GM12891 (cell line): Measurements from ENCODE around the gene DPP7.

Source experiments
- PAX5 ChIP-seq: IDR thresholded peaks from 2 replicates; pipeline ENCODE4 v1.6.1; 2011; ENCODE audit warnings: low read length, moderate library complexity, mild to moderate bottlenecking; ENCODE audit not compliant: insufficient read depth, severe bottlenecking
- POLR2A ChIP-seq: IDR thresholded peaks from 2 replicates; pipeline ENCODE4 v1.6.1; 2011; ENCODE audit warnings: low read depth, low read length, control low read depth
- POLR2AphosphoS5 ChIP-seq: IDR thresholded peaks from 2 replicates; pipeline ENCODE4 v1.6.1; 2011; ENCODE audit warnings: low read depth, low read length, control low read depth
- POU2F2 ChIP-seq: IDR thresholded peaks from 2 replicates; pipeline ENCODE4 v1.6.1; 2011; ENCODE audit warnings: low read depth, mild to moderate bottlenecking, control low read depth, low read length, moderate library complexity
- SPI1 ChIP-seq: IDR thresholded peaks from 2 replicates; pipeline ENCODE4 v1.6.1; 2011; ENCODE audit warnings: low read depth, low read length, control low read depth
- TAF1 ChIP-seq: IDR thresholded peaks from 2 replicates; pipeline ENCODE4 v1.6.1; 2011; ENCODE audit warnings: low read depth, low read length, control low read depth

- TF ChIP-seq POLR2A (no peak), POLR2AphosphoS5 (no peak), SPI1 (no peak), TAF1 (no peak), PAX5 (no peak), POU2F2 (no peak)
Measured at GRCh38 chr9:137084526-137084925, 30.0 kb downstream of the DPP7 start.
